ENCODE measurements around the gene JAZF1. TPM values are rescaled to one million over a fixed set of nuclear protein-coding genes. Genes with fewer than 3 reads are reported as not detected.
A peak's percentile ranks its signal among the peaks of the same experiment; 100 is the strongest.

JAZF1 gene
- total and polyA plus RNA-seq, 2 donors (not counting 1 experiment from before 2014, with no cell fraction given), result 14.0 to 38.6 TPM

DNA sequence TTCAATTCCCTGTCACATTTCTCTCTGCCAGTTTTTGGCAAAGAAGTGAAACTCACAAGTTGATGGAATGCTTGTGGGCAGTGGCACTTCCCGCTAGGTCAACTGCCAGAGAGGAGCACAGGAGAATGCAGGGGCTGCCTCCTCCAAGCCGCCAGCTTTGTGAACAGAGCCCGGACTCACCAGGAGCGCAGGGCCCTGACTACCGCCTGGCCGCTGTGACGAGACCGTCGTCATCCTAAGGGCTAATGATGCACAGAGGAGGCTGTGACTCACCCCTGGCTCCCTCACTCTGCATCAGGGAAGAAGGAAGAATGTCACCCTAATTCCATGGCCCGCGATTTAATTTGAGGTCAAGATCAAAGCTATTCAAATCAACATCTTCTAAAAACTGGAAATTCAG is 316.7 kb downstream of the JAZF1 start:
- no peak overlapping the region for H2AFZ ChIP-seq (ENCODE audit: insufficient read depth, low read depth, low read length, poor library complexity, severe bottlenecking)
- H3K9ac ChIP-seq (ENCODE audit: low read length), result no peak overlapping the region
- H3K27me3 ChIP-seq (replicated peaks in 1 of 4; ENCODE audit: control extremely low read depth in 1 of 4, control insufficient read depth in 3 of 4, insufficient read depth in 4 of 4, low read length in 3 of 4), result no peaks in the 10 kb centered on the region
- H3K4me3 Mint-ChIP-seq, result no peak overlapping the region
- ATAC-seq (ENCODE audit: low read depth) (no peak), DNase-seq (no peak)
- peaks cover 24% of the 10 kb centered on the region for H3K79me2 ChIP-seq (ENCODE audit: control insufficient read depth, insufficient read depth, low read length)
- H3K4me3 ChIP-seq (ENCODE audit: control extremely low read depth in 1 of 5, extremely low read depth in 1 of 5, insufficient read depth in 1 of 5, low read depth in 2 of 5, low read length in 4 of 5), result no peak overlapping the region
- ChIA-PET POLR2A (no interaction called here), CTCF (no interaction called here)
- intact Hi-C loops (cut with micrococcal nuclease), result no loop called here
- no peaks in the 10 kb centered on the region for H3K9me3 Mint-ChIP-seq (ENCODE audit: insufficient read depth)
- no peak overlapping the region for H3K27ac ChIP-seq (ENCODE audit: low read length in 2 of 2)
- no peaks in the 10 kb centered on the region for H3K4me1 Mint-ChIP-seq
- TF ChIP-seq, protein P1, sequence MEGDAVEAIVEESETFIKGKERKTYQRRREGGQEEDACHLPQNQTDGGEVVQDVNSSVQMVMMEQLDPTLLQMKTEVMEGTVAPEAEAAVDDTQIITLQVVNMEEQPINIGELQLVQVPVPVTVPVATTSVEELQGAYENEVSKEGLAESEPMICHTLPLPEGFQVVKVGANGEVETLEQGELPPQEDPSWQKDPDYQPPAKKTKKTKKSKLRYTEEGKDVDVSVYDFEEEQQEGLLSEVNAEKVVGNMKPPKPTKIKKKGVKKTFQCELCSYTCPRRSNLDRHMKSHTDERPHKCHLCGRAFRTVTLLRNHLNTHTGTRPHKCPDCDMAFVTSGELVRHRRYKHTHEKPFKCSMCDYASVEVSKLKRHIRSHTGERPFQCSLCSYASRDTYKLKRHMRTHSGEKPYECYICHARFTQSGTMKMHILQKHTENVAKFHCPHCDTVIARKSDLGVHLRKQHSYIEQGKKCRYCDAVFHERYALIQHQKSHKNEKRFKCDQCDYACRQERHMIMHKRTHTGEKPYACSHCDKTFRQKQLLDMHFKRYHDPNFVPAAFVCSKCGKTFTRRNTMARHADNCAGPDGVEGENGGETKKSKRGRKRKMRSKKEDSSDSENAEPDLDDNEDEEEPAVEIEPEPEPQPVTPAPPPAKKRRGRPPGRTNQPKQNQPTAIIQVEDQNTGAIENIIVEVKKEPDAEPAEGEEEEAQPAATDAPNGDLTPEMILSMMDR (IDR thresholded peaks at IDR 0.05), result no peak
- 91% methylated on average over 7 of the region's 11 CpGs for WGBS (ENCODE audit: insufficient coverage)
- peaks cover 0 to 5% (median 0%) of the 10 kb centered on the region in 3 donors for H3K9me3 ChIP-seq (ENCODE audit: control extremely low read depth in 1 of 3, control insufficient read depth in 2 of 3, insufficient read depth in 1 of 3, low read length in 2 of 3)
- no peak overlapping the region for H3K27ac Mint-ChIP-seq
- H3K4me1 ChIP-seq (ENCODE audit: control insufficient read depth in 2 of 2, insufficient read depth in 2 of 2, low read length in 2 of 2), result no peaks in the 10 kb centered on the region
- H3K36me3 ChIP-seq (replicated peaks in 1 of 2; ENCODE audit: control extremely low read depth in 1 of 2, control insufficient read depth in 1 of 2, extremely low read depth in 1 of 2, insufficient read depth in 2 of 2, low read length in 1 of 2), result peaks cover 0 to 30% of the 10 kb centered on the region in 2 experiments
- H3K4me2 ChIP-seq (replicated peaks; ENCODE audit: low read depth, low read length, poor library complexity, severe bottlenecking), result no peak overlapping the region
- H3K27me3 Mint-ChIP-seq, result no peaks in the 10 kb centered on the region
- peaks cover 25% of the 10 kb centered on the region for H4K20me1 ChIP-seq (ENCODE audit: control insufficient read depth, insufficient read depth, low read length, poor library complexity, severe bottlenecking)

DNA sequence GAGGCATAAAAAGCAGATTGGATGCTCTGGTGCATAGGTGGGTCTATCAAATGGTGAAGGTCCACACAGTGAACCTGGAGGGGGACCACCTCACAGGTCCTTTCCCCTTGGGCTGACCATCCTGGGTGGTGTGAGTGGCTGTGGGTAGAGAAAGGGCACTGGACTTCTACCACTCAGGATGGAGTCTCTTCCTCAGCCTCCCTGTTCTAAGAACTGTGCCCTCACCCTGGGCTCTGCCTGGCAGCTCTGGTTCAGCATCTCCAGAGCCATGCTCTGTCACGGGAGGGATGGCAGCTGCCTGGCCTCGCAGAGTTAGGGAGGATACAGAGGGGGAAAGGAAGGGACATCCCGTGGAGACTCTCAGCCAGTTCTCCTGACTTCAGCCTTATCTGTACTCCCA is 318.8 kb downstream of the JAZF1 start:
- CTCF ChIA-PET, result interaction anchor here (1.0 kb wide), 1 partner anchor 87 kb away, joined by 3 read pairs; no protein-coding TSS in a partner anchor
- Histone ChIP-seq H3K27me3 (replicated peaks in 1 of 4; ENCODE audit: control extremely low read depth in 1 of 4, control insufficient read depth in 3 of 4, insufficient read depth in 4 of 4, low read length in 3 of 4) (no peaks in the 10 kb centered on the region), H3K27ac (ENCODE audit: low read length in 2 of 2) (no peak overlapping the region), H3K4me1 (ENCODE audit: control insufficient read depth in 2 of 2, insufficient read depth in 2 of 2, low read length in 2 of 2) (no peaks in the 10 kb centered on the region), H3K9me3 (ENCODE audit: control extremely low read depth in 1 of 3, control insufficient read depth in 2 of 3, insufficient read depth in 1 of 3, low read length in 2 of 3) (peaks cover 0 to 12% (median 0%) of the 10 kb centered on the region in 3 donors), H3K9ac (ENCODE audit: low read length) (no peak overlapping the region), H3K4me2 (replicated peaks; ENCODE audit: low read depth, low read length, poor library complexity, severe bottlenecking) (no peak overlapping the region), H3K4me3 (ENCODE audit: control extremely low read depth in 1 of 5, extremely low read depth in 1 of 5, insufficient read depth in 1 of 5, low read depth in 2 of 5, low read length in 4 of 5) (no peak overlapping the region), H3K79me2 (ENCODE audit: control insufficient read depth, insufficient read depth, low read length) (peaks cover 14% of the 10 kb centered on the region), H3K36me3 (replicated peaks in 1 of 2; ENCODE audit: control extremely low read depth in 1 of 2, control insufficient read depth in 1 of 2, extremely low read depth in 1 of 2, insufficient read depth in 2 of 2, low read length in 1 of 2) (peaks cover 0 to 16% of the 10 kb centered on the region in 2 experiments), H4K20me1 (ENCODE audit: control insufficient read depth, insufficient read depth, low read length, poor library complexity, severe bottlenecking) (peaks cover 24% of the 10 kb centered on the region), H2AFZ (ENCODE audit: insufficient read depth, low read depth, low read length, poor library complexity, severe bottlenecking) (no peak overlapping the region)
- Mint-ChIP-seq H3K27me3 (no peaks in the 10 kb centered on the region), H3K4me3 (no peak overlapping the region), H3K27ac (peak overlapping the region; percentile 26), H3K9me3 (ENCODE audit: insufficient read depth) (no peaks in the 10 kb centered on the region), H3K4me1 (no peaks in the 10 kb centered on the region)
- TF ChIP-seq, protein P1 (IDR thresholded peaks at IDR 0.05), result no peak
- no peak for TF ChIP-seq EZH2 (IDR thresholded peaks at IDR 0.05; ENCODE audit: borderline replicate concordance, insufficient read depth, low read depth, low read length, poor library complexity, severe bottlenecking)
- no peak for DNase-seq
- POLR2A ChIA-PET, result no interaction called here
- no peak for ATAC-seq (ENCODE audit: low read depth)
- WGBS (ENCODE audit: insufficient coverage), result no CpG with 5 or more reads among the region's 3 CpGs
- intact Hi-C loops (cut with micrococcal nuclease), result no loop called here

Measured in B cell (primary cell).